PC-9 (cell line): Measurements from ENCODE around the gene GREB1L.

Experiments
- EZH2 ChIP-seq: fragments of 200-600 bp; sonication (generic); IDR thresholded peaks from 2 replicates; pipeline ENCODE4 v1.8.0; 2017; ENCODE audit warnings: antibody characterized with exemption, low read depth
- TF ChIP-seq, protein P1 (sequence below): fragments of 200-600 bp; sonication (generic); conservative IDR thresholded peaks from 2 replicates; pipeline ENCODE4 v1.6.1; 2017; ENCODE audit warnings: mixed run types, antibody characterized with exemption, mild to moderate bottlenecking, moderate library complexity

DNA sequence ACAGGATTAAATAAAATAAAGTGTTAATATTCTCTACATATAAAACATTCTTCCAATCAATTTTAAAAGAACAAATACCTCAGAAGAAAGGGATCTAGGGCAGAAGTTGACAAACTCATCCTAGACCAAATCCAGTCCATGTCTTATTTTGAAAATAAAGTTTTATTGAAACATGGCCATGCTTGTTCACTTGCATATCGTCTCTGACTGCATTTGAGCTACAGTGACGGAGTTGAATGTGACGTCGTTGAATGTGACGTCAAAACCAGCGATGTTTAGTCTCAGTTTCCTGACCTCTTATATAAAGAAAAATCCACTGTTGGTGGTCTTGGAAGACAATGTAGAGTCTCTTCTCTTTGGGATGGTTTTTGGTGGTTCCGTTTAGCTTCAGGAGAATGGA lies 33.6 kb downstream of the GREB1L start:
- TF ChIP-seq, protein P1, sequence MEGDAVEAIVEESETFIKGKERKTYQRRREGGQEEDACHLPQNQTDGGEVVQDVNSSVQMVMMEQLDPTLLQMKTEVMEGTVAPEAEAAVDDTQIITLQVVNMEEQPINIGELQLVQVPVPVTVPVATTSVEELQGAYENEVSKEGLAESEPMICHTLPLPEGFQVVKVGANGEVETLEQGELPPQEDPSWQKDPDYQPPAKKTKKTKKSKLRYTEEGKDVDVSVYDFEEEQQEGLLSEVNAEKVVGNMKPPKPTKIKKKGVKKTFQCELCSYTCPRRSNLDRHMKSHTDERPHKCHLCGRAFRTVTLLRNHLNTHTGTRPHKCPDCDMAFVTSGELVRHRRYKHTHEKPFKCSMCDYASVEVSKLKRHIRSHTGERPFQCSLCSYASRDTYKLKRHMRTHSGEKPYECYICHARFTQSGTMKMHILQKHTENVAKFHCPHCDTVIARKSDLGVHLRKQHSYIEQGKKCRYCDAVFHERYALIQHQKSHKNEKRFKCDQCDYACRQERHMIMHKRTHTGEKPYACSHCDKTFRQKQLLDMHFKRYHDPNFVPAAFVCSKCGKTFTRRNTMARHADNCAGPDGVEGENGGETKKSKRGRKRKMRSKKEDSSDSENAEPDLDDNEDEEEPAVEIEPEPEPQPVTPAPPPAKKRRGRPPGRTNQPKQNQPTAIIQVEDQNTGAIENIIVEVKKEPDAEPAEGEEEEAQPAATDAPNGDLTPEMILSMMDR, result no peak
- TF ChIP-seq EZH2, result no peak
